ENCODE results near the gene LYPD6.
"Not testable (repeated sequence)": the region's sequence is repeated elsewhere in the genome, so short reads cannot be mapped to it uniquely, and the experiment has no call there.

LYPD6 gene

GRCh38 chr2:149330127-149331022, at the start of gene LYPD6:
Gene LYPD6 (plus strand): TSS chr2:149330587. CDS start chr2:149437709, 107,122 bp downstream.
- DNase-seq (ENCODE audit: low read depth) = no peak

DNA sequence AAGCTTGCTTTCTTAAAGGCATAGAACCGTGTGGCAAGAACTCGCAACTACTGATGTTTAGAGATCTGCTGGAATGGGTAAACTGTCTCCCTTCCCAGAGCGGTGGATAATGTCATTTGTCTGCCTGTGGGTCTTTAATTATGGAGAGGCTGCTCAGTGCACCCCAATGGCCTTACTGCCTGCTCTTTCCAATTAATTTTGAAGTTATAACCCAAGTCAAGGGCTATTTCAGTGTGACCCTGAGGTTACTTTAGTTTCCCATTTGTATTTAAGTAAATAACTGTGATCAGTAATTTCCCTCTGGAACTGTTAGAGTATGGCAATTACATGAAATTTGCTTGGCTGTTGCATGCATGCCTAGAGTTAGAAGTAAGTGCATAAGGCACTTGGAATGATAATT, 48.9 kb upstream of the LYPD6 start:
- no peak for DNase-seq (ENCODE audit: low read depth)

GRCh38 chr2:149290662-149291061, 39.7 kb upstream of the LYPD6 start:
- no peak for DNase-seq (ENCODE audit: low read depth)

GRCh38 chr2:149291881-149292280, 38.5 kb upstream of the LYPD6 start:
- DNase-seq (ENCODE audit: low read depth) = no peak

DNA sequence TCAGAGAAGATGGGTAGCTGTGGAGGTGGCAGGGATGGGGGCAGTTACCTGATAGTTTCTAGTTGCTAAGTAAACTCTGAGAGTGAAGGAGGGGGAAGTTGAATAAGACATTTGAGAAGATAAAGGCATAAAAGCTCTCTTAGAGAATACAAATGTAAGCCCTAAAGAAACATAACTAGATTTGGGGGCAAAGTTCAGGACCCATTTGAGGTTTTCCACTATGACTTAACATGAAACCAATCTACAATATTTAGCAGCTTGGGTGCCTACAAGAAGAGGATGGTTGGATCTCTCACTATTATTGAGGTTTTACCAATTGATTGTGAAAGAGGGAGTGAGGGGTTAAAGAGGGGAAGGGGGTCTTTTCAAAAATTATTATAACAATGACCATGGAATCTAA, 34.4 kb upstream of the LYPD6 start:
- DNase-seq (ENCODE audit: low read depth) = no peak

- DNase-seq (ENCODE audit: low read depth) = no peak
These were observed 23.4 kb upstream of the LYPD6 start for GRCh38 chr2:149307014-149307413.

GRCh38 chr2:149310349-149310748, 20.0 kb upstream of the LYPD6 start:
- no peak for DNase-seq (ENCODE audit: low read depth)

- DNase-seq (ENCODE audit: low read depth) = no peak
These were observed 18.3 kb upstream of the LYPD6 start for GRCh38 chr2:149312039-149312438.

DNA sequence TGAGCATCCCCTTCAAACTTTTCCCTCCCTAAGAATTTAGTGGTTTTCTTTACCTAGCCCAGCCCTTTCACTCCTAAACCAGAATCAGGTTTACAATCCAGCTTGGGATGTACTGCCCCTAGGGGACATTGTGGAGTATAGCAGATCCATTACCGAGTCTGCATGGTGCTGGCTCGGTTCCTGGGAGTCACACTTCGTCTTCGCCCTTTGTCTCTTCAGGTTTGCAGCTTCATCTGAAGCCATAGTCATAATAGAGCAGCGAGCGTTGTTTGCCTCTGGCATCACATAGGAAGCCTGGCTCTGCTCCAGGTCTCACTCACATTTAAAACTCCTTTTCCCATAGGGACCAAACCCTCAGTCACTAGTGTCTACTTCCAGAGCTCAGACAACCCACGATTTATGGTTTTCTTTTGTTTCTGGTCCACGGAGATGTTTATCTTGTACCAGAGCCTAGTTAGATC, 16.8 kb upstream of the LYPD6 start:
- DNase-seq (ENCODE audit: low read depth) = no peak

DNA sequence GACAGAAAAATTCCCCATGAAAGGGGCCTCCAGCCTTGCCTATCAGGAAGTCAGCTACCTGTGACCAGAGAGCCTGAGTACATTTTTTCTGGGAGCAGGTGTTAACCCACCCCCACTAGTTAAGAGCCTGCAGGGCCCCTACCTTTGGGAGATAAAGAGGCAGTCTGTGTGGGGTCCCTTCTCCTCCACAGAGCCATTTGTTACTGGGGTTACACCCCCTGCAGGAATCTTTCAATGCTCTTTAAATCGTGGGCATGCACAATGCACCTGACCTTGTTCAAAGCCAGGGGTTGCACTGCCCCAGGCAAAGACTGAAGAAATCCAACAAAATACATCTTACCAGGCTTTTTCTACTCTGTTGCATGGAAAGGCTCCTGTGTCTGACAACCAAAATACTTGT, 15.7 kb upstream of the LYPD6 start:
- DNase-seq (ENCODE audit: low read depth) = no peak

- no peak for DNase-seq (ENCODE audit: low read depth)
These were observed 14.9 kb upstream of the LYPD6 start for GRCh38 chr2:149315461-149315860.

DNA sequence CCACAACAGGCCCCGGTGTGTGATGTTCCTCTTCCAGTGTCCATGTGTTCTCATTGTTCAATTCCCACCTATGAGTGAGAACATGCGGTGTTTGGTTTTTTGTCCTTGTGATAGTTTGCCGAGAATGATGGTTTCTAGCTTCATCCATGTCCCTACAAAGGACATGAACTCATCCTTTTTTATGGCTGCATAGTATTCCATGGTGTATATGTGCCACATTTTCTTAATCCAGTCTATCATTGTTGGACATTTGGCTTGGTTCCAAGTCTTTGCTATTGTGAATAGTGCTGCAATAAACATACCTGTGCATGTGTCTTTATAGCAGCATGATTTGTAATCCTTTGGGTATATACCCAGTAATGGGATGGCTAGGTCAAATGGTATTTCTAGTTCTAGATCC, 11.8 kb upstream of the LYPD6 start:
- DNase-seq (ENCODE audit: low read depth) = not testable (repeated sequence)

GRCh38 chr2:149320362-149320761, 10.0 kb upstream of the LYPD6 start:
- DNase-seq (ENCODE audit: low read depth) = no peak

GRCh38 chr2:149329068-149329467, 1.3 kb upstream of the LYPD6 start:
- DNase-seq (ENCODE audit: low read depth) = no peak

DNA sequence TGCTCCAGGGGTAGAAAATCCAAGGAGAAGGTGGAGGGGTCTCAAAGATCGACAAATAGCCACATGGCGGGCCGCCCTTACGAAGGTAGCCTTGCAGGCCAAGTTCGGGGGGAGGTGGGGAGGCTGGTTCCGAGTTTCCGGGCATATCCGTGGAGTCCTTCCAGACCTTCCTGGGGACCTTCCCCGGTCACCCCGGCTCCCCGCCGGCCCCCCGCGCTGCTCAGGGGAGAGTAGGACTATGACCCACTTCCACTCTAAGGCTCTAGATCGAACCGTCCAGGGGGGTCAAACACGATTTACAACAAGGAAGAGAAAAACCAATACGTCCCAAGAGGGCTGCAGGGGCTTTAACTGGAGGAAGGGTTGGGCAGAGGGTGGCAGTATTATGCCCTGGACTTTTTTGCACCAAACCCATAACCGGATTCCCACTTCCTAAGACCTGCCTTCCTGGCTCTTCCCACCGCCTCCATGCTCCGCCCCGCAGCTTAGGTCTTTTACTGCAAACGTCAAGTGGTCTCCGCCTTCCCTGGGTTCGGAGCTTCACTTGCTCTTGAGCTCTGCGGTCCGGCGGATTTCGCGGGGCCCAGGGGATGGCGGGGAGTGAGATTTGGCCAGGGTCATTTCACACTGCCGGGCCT, 779 bp upstream of the LYPD6 start:
- no peak for DNase-seq (ENCODE audit: low read depth)

DNA sequence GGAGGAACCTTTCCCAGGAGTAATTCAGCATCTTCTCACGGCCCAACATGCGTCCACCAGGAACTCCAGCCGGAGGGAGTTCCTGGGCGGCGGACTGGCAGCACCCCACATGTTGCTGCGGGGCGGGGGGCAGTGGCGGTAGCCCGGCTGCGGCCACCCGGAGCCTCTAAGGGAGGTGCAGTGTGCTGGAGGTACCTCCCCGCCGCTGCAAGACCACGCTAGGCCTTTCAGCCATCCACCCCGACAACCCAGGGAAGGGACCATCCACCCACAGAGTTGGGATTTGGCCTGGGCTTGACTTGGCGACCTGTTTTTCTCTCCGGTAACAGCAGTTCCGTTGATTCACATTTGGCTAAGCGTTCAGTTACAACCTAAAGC, 625 bp downstream of the LYPD6 start:
- DNase-seq (ENCODE audit: low read depth) = no peak

DNA sequence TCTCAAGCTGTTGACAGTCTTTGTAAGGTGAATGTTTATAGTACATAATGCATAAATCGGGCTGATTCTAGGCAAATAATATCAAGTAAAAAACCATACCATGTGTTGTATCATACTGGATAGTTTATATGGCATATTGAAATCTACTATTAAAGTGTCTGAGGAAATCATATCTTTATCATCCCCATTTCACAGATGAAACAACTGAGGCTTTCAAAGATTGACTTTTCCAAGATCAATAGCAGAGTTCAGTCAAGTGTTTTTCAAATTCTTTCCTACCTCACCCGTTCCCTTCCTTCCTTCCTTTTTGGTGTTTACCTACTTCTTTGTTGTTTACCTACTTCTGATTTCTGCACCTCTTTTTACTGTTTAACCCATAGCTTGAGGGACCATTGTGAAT, 2.0 kb downstream of the LYPD6 start:
- DNase-seq (ENCODE audit: low read depth) = no peak

DNA sequence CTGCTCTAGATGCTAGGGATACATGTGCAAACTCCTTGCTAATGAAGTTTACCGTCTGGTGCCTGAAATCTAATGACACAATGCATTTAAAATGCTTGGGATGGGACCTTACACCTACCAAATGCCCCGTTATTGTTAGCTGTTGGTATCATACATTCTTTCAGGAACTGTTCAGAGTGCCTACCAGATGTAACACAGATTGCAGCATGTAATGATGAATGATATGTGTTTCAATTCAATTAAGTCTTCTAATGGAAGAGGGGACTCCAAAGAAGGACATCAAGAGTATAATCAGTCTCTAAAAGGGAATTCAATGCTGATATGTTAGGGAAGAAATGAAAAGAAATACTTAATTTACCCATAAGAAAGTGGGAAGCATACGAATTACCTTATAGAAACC, 3.2 kb downstream of the LYPD6 start:
- DNase-seq (ENCODE audit: low read depth) = no peak

DNA sequence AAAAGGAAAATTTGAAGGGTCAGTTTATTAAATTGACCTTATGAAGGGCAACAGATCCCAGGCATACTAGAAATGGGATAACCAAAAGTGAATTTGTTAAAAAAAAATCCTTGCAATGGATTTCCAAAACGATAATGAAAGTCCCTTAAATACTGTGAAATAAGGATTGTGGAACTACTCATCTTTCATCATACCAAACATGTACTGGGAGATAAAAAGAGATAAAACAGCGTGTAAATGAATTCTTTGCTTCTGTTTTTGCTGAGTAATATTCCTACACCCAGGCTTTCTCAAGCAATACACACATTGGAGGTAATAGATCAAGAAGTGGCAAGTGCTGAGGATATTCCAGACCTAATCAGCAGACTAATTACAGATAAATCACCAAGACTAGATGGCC, 3.8 kb downstream of the LYPD6 start:
- DNase-seq (ENCODE audit: low read depth) = no peak

DNA sequence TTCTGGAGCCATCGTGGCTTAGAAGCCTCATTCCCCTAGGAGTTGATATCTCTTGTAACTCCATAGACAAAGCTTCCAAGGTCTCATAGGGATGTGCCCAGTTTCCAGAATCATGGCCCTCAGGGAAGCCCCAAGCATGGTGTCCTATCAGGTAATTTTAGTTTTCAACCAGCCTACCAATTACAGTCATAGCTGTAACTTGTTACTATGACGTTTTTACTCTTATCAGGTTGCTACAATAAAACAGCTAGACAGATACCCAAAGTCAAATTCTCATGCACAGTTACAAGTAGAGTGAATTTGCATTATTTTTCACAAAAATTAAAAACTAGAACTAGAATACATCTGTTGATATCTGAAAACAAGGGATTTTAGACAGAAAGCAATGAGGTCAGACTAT, 8.9 kb downstream of the LYPD6 start:
- no peak for DNase-seq (ENCODE audit: low read depth)

DNA sequence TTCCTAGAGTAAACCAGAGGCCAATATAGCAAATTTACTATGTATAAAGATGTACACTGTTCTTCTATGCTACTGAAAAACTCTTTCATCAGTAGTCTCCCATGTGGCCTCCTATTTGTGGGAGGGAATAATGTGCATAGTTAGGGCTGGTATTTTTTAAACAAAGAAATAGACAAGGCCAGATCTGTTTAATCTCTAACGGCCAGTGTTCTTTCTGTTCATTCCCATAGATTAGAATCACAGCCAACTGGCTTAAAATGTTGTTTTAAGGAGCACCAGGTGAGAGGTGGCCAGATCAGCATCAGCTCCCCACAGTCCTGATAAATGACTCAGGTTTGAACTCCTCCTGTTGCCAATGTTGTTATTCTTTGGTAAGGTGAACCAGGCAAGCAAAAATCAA, 12.1 kb downstream of the LYPD6 start:
- DNase-seq (ENCODE audit: low read depth) = no peak

DNA sequence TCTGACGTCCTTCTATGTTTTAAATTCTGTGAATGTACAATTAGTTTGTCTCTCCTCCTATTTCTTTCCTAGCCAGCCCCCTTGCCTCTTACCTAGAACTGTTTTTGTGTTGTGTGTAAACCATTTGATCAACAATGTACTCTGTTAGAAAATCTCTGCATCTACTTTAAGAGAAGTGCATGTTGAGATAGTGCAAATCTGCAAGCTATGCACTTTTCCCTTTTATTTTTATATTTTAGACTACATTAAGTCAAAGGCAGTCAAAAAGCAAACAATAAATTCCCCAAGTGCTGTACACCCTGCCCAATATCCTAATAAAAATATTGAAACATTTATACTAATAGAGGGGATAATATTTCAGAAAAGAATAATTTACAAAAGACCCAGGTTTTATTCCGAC, 13.7 kb downstream of the LYPD6 start:
- no peak for DNase-seq (ENCODE audit: low read depth)

GRCh38 chr2:149346272-149346671, 15.9 kb downstream of the LYPD6 start:
- no peak for DNase-seq (ENCODE audit: low read depth)

GRCh38 chr2:149348291-149348690, 17.9 kb downstream of the LYPD6 start:
- no peak for DNase-seq (ENCODE audit: low read depth)
